Measurements from ENCODE around the gene MTOR.
"Not testable (repeated sequence)": the region's sequence is repeated elsewhere in the genome, so short reads cannot be mapped to it uniquely, and the experiment has no call there.

Gene MTOR

DNA sequence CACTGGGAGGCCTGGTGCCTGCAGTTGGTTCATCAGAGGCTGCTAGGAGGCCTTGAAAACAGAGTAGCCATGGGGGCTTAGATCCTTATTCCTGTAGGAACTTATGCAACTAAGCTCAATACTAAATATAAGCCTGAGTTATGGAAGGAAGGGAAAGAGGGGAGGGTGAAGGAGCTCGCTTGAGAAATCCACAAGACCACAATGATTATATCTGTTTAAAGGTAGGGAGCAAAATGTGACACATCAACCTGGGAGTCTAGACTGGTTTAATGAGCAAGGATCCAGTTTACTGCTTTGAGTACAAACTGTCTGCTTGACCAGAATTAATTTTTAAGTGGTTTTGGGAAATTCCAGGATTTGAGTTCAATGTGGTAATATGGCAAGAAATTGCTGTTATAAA, 93.6 kb downstream of the MTOR start:
- no peak overlapping the region for H3K4me3 ChIP-seq (ENCODE audit: low read depth, low read length)
- TF ChIP-seq, protein P1, sequence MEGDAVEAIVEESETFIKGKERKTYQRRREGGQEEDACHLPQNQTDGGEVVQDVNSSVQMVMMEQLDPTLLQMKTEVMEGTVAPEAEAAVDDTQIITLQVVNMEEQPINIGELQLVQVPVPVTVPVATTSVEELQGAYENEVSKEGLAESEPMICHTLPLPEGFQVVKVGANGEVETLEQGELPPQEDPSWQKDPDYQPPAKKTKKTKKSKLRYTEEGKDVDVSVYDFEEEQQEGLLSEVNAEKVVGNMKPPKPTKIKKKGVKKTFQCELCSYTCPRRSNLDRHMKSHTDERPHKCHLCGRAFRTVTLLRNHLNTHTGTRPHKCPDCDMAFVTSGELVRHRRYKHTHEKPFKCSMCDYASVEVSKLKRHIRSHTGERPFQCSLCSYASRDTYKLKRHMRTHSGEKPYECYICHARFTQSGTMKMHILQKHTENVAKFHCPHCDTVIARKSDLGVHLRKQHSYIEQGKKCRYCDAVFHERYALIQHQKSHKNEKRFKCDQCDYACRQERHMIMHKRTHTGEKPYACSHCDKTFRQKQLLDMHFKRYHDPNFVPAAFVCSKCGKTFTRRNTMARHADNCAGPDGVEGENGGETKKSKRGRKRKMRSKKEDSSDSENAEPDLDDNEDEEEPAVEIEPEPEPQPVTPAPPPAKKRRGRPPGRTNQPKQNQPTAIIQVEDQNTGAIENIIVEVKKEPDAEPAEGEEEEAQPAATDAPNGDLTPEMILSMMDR (IDR thresholded peaks at IDR 0.05; ENCODE audit: low read depth, low read length), result no peak

DNA sequence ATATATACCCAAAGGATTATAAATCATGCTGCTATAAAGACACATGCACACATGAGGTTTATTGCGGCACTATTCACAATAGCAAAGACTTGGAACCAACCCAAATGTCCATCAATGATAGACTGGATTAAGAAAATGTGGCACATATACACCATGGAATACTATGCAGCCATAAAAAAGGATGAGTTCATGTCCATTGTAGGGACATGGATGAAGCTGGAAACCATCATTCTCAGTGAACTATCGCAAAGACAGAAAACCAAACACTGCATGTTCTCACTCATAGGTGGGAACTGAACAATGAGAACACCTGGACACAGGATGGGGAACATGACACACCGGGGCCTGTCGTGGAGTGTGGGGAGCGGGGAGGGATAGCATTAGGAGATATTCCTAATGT, 95.6 kb downstream of the MTOR start:
- H3K4me3 ChIP-seq (ENCODE audit: low read depth, low read length), result not testable (repeated sequence)

DNA sequence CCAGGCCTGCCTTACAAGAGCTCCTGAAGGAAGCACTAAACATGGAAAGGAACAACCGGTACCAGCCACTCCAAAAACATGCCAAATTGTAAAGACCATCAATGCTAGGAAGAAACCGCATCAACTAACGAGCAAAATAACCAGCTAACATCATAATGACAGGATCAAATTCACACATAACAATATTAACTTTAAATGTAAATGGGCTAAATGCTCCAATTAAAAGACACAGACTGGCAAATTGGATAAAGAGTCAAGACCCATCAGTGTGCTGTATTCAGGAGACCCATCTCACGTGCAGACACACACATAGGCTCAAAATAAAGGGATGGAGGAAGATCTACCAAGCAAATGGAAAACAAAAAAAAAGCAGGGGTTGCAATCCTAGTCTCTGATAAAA, 99.6 kb downstream of the MTOR start:
- H3K4me3 ChIP-seq (ENCODE audit: low read depth, low read length), result not testable (repeated sequence)

DNA sequence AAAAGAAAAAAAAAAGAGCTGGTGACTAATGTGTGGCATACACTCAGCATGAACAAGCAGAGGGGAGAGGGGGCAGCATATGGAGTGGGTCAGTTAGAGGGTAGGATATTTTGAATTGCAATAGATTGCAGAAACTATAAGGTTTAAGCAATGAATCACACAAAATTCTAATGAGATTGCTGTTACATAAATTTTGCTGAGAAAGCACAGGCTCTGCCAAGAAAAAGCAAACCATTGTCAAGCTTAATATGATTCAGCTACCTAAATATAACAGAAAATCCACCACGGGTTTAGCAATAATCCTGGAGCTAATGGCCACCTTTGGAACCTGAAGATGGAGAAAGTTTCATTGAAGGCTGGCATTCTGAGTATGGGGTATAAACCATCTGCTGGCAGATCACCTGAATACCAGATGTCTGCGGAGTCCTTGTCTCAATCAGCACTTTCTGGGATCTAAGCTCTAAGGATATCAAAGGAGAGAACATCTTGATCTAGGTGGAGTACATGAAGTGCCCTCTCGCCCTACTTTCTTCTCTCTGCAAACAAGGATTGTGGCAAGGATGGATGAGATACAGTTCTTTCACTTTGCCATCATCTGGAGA, 103.5 kb downstream of the MTOR start:
- no peak overlapping the region for H3K4me3 ChIP-seq (ENCODE audit: low read depth, low read length)
- TF ChIP-seq, protein P1 (IDR thresholded peaks at IDR 0.05; ENCODE audit: low read depth, low read length), result no peak

DNA sequence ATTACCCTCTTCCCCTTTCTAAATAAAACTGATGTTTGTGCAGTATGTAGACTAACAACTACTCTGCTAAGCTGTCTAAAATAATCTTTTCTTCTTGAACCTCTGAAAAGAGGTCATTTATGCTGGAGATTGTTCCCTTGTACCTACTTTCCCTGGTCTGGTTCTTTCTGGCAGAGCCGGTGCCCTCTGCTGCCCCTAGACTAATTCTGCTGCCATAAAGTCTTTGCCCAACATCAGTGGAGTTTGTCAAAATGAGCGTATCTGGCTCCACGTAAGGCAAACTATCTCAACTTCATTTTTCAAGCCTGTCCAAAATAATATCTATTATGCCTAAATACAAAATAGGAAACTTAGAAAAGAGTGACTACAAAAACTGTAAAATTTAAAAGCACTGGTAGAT, 104.1 kb downstream of the MTOR start:
- TF ChIP-seq, protein P1 (IDR thresholded peaks at IDR 0.05; ENCODE audit: low read depth, low read length), result no peak
- H3K4me3 ChIP-seq (ENCODE audit: low read depth, low read length), result no peak overlapping the region

DNA sequence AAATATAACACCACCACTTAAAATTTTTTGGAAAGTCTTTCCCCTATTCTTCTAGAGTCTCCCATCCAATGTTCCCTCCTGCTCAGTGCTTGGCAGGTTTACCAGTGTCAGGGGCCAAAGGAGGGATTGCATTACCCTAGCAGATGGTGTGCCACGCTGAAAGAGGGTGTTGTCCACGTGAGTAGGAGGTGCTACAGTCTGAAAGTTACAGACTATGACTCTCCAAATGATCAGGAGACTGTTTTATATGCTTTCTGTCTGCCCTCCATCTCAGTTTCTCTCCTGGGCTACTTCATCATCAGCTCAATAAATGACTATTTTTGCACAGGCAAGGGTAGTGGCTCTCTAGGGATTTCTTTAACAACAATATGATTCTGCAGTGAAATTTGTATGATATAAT, 104.5 kb downstream of the MTOR start:
- no peak overlapping the region for H3K4me3 ChIP-seq (ENCODE audit: low read depth, low read length)
- TF ChIP-seq, protein P1 (IDR thresholded peaks at IDR 0.05; ENCODE audit: low read depth, low read length), result no peak

DNA sequence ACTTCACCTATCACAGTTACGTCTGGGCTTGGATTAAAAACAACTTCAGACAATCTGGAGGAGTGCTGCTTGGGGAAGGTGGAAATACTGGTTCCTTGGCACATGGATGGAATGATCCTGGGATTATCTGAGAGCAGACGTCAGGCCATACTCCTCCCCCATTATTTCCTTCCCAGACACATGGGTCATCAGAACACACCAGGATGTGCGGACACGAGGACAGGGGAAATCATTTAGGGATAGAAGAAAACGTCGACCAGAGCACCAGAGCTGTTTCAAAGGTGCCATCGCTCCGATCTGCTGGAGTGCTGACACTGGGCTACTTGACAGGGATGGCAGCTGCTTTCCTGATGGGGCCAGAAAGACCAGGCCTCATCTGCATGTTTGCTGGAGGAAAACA, 105.0 kb downstream of the MTOR start:
- TF ChIP-seq, protein P1 (IDR thresholded peaks at IDR 0.05; ENCODE audit: low read depth, low read length), result no peak

DNA sequence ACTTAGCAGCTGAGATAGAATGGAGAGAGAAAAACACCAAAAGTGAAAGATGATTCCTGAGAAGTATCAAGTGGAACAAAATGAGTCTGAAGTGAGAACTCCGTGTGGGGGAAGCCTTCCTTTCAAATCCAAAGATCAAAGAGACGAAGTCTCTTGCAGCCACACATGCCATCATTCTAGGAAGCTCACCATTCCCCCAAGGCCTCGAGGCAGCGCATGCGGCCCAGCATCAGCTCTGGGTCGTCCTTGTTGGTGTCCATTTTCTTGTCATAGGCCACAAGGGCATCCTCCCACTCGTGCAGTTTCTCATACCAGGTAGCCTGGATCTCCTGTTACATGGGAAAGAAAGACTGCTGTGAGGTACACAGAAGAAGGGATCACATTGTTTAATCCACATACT, 105.4 kb downstream of the MTOR start:
- TF ChIP-seq, protein P1 (IDR thresholded peaks at IDR 0.05; ENCODE audit: low read depth, low read length), result no peak
- H3K4me3 ChIP-seq (ENCODE audit: low read depth, low read length), result no peak overlapping the region

More for the DNA sequence above, 105.0 kb downstream of the MTOR start:
- no peak overlapping the region for H3K4me3 ChIP-seq (ENCODE audit: low read depth, low read length)

Data from WI38 (cell line).